BLaER1 (cell line): ENCODE results near the gene DRC3.
"Not testable (repeated sequence)": the region's sequence is repeated elsewhere in the genome, so short reads cannot be mapped to it uniquely, and the experiment has no call there.

Experiments
- H3K27ac ChIP-seq: shearing (Covaris generic); formaldehyde crosslinking; 2 replicates; pipeline ENCODE4 v1.8.1; 2022
- H3K27me3 ChIP-seq: shearing (Covaris generic); formaldehyde crosslinking; 2 replicates; pipeline ENCODE4 v1.8.1; 2022
- H3K36me3 ChIP-seq: shearing (Covaris generic); formaldehyde crosslinking; 2 replicates; pipeline ENCODE4 v1.8.1; 2022
- H3K4me1 ChIP-seq: shearing (Covaris generic); formaldehyde crosslinking; 2 replicates; pipeline ENCODE4 v1.8.1; 2022
- H3K4me2 ChIP-seq: shearing (Covaris generic); formaldehyde crosslinking; 2 replicates; pipeline ENCODE4 v1.8.1; 2022
- H3K4me3 ChIP-seq: shearing (Covaris generic); formaldehyde crosslinking; 2 replicates; pipeline ENCODE4 v1.8.1; 2022
- H3K9ac ChIP-seq: shearing (Covaris generic); formaldehyde crosslinking; 2 replicates; pipeline ENCODE4 v1.8.1; 2022
- H3K9me3 ChIP-seq: shearing (Covaris generic); formaldehyde crosslinking; 2 replicates; pipeline ENCODE4 v1.8.1; 2022
- H4K20me1 ChIP-seq: shearing (Covaris generic); formaldehyde crosslinking; 2 replicates; pipeline ENCODE4 v1.8.1; 2022
- Cebpa-rat ChIP-seq: shearing (Covaris generic); IDR thresholded peaks from 2 replicates; pipeline ENCODE4 v1.8.1; 2022

The DRC3 gene

GRCh38 chr17:17989618-17990017 lies 17.0 kb downstream of the DRC3 start:
- H3K9ac ChIP-seq, result no peak overlapping the region
- no peaks in the 10 kb centered on the region for H3K9me3 ChIP-seq
- H3K27ac ChIP-seq, result no peak overlapping the region
- no peaks in the 10 kb centered on the region for H3K36me3 ChIP-seq
- no peak overlapping the region for H3K4me2 ChIP-seq
- no peak for TF ChIP-seq Cebpa-rat
- no peak overlapping the region for H3K4me3 ChIP-seq
- no peaks in the 10 kb centered on the region for H4K20me1 ChIP-seq
- H3K4me1 ChIP-seq, result peaks cover 8% of the 10 kb centered on the region
- no peaks in the 10 kb centered on the region for H3K27me3 ChIP-seq

GRCh38 chr17:17990282-17990681 lies 17.6 kb downstream of the DRC3 start:
- no peak for TF ChIP-seq Cebpa-rat
- H3K27me3 ChIP-seq, result no peaks in the 10 kb centered on the region
- peaks cover 12% of the 10 kb centered on the region for H3K4me1 ChIP-seq
- H3K27ac ChIP-seq, result no peak overlapping the region
- no peak overlapping the region for H3K9ac ChIP-seq
- H3K4me3 ChIP-seq, result no peak overlapping the region
- H3K4me2 ChIP-seq, result no peak overlapping the region
- H4K20me1 ChIP-seq, result no peaks in the 10 kb centered on the region
- no peaks in the 10 kb centered on the region for H3K9me3 ChIP-seq
- no peaks in the 10 kb centered on the region for H3K36me3 ChIP-seq

- Histone ChIP-seq H4K20me1 (no peaks in the 10 kb centered on the region), H3K4me3 (no peak overlapping the region), H3K27ac (no peak overlapping the region), H3K36me3 (no peaks in the 10 kb centered on the region), H3K9me3 (no peaks in the 10 kb centered on the region), H3K4me1 (peaks cover 12% of the 10 kb centered on the region), H3K4me2 (no peak overlapping the region), H3K9ac (no peak overlapping the region), H3K27me3 (no peaks in the 10 kb centered on the region)
- no peak for TF ChIP-seq Cebpa-rat
Measured at GRCh38 chr17:17993366-17993765, 20.7 kb downstream of the DRC3 start.

GRCh38 chr17:17993852-17994251 lies 21.2 kb downstream of the DRC3 start:
- H3K36me3 ChIP-seq, result no peaks in the 10 kb centered on the region
- H3K9me3 ChIP-seq, result no peaks in the 10 kb centered on the region
- H4K20me1 ChIP-seq, result no peaks in the 10 kb centered on the region
- H3K27me3 ChIP-seq, result no peaks in the 10 kb centered on the region
- no peak overlapping the region for H3K4me3 ChIP-seq
- no peak for TF ChIP-seq Cebpa-rat
- H3K4me1 ChIP-seq, result peaks cover 12% of the 10 kb centered on the region
- H3K9ac ChIP-seq, result no peak overlapping the region
- peak overlapping the region; percentile 52 for H3K4me2 ChIP-seq
- H3K27ac ChIP-seq, result no peak overlapping the region

DNA sequence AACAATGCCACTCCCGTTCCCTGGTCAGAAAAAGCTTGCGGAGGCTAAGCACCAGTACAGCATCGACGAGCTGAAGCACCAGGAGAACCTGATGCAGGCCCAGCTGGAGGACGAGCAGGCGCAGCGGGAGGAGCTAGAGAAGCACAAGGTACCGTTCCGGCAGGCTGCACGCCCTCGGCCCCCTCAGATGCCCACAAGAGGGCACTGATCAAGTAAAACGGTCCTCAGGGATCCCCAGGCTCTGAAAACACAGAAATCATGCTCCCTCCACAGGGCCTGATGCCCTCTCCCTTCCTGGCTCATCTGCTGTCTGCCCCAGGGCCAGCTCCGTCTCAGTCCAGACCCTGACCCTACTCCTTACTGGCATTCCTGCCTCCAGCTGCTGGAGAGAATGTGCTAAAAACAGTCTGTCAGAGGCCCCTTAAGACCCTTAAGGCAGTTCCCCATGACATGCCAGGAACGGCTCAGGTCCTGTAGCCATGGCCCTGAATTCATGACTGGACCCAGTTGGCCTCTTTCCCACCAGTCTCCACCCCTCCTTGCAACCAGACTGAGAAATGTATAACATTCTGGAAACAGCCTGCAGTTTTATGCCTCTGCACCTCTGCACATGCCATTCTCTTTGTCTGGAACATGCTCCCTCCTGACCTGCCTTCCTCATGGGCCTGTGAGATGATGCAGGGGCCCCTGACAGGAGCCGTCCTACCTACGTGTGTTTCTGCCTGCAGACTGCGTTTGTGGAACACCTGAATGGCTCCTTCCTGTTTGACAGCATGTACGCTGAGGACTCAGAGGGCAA lies 21.8 kb downstream of the DRC3 start:
- Histone ChIP-seq H3K4me2 (peak overlapping the region; percentile 52), H4K20me1 (no peaks in the 10 kb centered on the region), H3K27me3 (no peaks in the 10 kb centered on the region), H3K4me1 (peaks cover 18% of the 10 kb centered on the region), H3K9ac (no peak overlapping the region), H3K9me3 (no peaks in the 10 kb centered on the region), H3K27ac (0 out of 2 replicates have a peak overlapping the region, but pooled peaks have one; percentile 15), H3K4me3 (no peak overlapping the region), H3K36me3 (no peaks in the 10 kb centered on the region)
- no peak for TF ChIP-seq Cebpa-rat

DNA sequence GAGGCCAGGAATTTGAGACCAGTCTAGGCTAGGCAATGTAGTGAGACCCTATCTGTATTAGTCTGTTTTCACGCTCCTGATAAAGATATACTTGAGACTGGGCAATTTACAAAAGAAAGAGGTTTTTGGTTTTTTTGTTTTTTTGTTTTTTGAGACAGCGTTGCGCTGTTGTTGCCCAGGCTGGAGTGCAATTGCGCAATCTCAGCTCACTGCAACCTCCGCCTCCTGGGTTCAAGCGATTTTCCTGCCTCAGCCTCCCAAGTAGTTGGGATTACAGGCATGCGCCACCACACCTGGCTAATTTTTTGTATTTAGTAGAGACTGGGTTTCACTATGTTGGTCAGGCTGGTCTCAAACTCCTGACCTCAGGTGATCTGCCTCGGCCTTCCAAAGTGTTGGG lies 23.2 kb downstream of the DRC3 start:
- H3K27ac ChIP-seq, H4K20me1 ChIP-seq, H3K4me3 ChIP-seq, H3K9ac ChIP-seq, H3K27me3 ChIP-seq, H3K36me3 ChIP-seq, H3K4me2 ChIP-seq, H3K9me3 ChIP-seq: not testable (repeated sequence)
- peaks cover 25% of the 10 kb centered on the region for H3K4me1 ChIP-seq
- TF ChIP-seq Cebpa-rat, result peak; percentile 89

- Histone ChIP-seq H3K36me3 (no peaks in the 10 kb centered on the region), H3K4me2 (no peak overlapping the region), H3K4me3 (no peak overlapping the region), H3K9me3 (no peaks in the 10 kb centered on the region), H3K9ac (no peak overlapping the region), H4K20me1 (no peaks in the 10 kb centered on the region), H3K4me1 (peaks cover 46% of the 10 kb centered on the region), H3K27ac (no peak overlapping the region), H3K27me3 (no peaks in the 10 kb centered on the region)
- no peak for TF ChIP-seq Cebpa-rat
Measured at GRCh38 chr17:17998934-17999333, 26.3 kb downstream of the DRC3 start.

GRCh38 chr17:17999364-18000029 lies 26.8 kb downstream of the DRC3 start:
- Histone ChIP-seq H3K27ac (no peak overlapping the region), H3K4me1 (peaks cover 46% of the 10 kb centered on the region), H3K9me3 (no peaks in the 10 kb centered on the region), H3K9ac (no peak overlapping the region), H3K36me3 (no peaks in the 10 kb centered on the region), H3K4me2 (0 out of 2 replicates have a peak overlapping the region, but pooled peaks have one; percentile 7), H3K4me3 (no peak overlapping the region), H4K20me1 (no peaks in the 10 kb centered on the region), H3K27me3 (no peaks in the 10 kb centered on the region)
- no peak for TF ChIP-seq Cebpa-rat

DNA sequence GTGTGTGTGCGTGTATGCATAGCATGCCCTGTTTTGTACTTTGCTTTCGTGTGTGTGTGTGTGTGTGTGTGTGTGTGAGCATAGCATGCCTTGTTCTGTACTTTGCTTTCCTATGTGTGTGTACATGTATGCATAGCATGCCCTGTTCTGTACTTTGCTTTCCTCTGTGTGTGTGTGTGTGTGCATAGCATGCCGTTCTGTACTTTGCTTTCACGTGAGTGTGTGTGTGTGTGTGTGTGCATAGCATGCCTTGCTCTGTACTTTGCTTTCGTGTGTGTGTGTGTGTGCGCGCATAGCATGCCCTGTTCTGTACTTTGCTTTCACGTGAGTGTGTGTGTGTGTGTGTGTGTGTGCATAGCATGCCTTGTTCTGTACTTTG lies 27.4 kb downstream of the DRC3 start:
- H3K4me3 ChIP-seq, result no peak overlapping the region
- H3K4me2 ChIP-seq, result 0 out of 2 replicates have a peak overlapping the region, but pooled peaks have one; percentile 7
- H3K4me1 ChIP-seq, result peaks cover 42% of the 10 kb centered on the region
- H3K9ac ChIP-seq, result no peak overlapping the region
- no peaks in the 10 kb centered on the region for H3K9me3 ChIP-seq
- H3K36me3 ChIP-seq, result no peaks in the 10 kb centered on the region
- H4K20me1 ChIP-seq, result no peaks in the 10 kb centered on the region
- TF ChIP-seq Cebpa-rat, result no peak
- H3K27me3 ChIP-seq, result no peaks in the 10 kb centered on the region
- H3K27ac ChIP-seq, result no peak overlapping the region

GRCh38 chr17:18002171-18002570 lies 29.5 kb downstream of the DRC3 start:
- Histone ChIP-seq H3K27ac (peak overlapping the region; percentile 5; the same call in 1 of the 2 replicates), H3K9me3 (no peaks in the 10 kb centered on the region), H3K4me1 (peaks cover 50% of the 10 kb centered on the region), H3K36me3 (peaks cover 7% of the 10 kb centered on the region), H3K27me3 (no peaks in the 10 kb centered on the region), H3K4me2 (peak overlapping the region; percentile 66), H3K4me3 (no peak overlapping the region), H3K9ac (0 out of 2 replicates have a peak overlapping the region, but pooled peaks have one; percentile 16), H4K20me1 (no peaks in the 10 kb centered on the region)
- no peak for TF ChIP-seq Cebpa-rat
